Adrenal gland (tissue), 5 donors: ENCODE results near the gene ZNF740.

ENCODE experiments used
- CTCF ChIP-seq, 6 experiments: fragments of 450-650 bp in 4 of 6; fragments of 200-600 bp in 2 of 6; sonication (generic) in 1 of 6; IDR thresholded peaks; 1 replicate in 5 of 6; 2 replicates in 1 of 6; pipeline versions ENCODE4 v1.5.1 to v1.8.0; 2016 to 2021; ENCODE audit warnings: antibody characterized with exemption in 6 of 6, mild to moderate bottlenecking in 2 of 6, moderate library complexity in 1 of 6
- POLR2A ChIP-seq, 2 donors: fragments of 450-650 bp; IDR thresholded peaks; one replicate each; pipeline ENCODE4 v1.6.1; 2017; ENCODE audit warnings: antibody characterized with exemption in 2 of 2, mild to moderate bottlenecking in 2 of 2, moderate library complexity in 1 of 2
- donor health status: DM: no; HTN: no; CAD: no.

DNA sequence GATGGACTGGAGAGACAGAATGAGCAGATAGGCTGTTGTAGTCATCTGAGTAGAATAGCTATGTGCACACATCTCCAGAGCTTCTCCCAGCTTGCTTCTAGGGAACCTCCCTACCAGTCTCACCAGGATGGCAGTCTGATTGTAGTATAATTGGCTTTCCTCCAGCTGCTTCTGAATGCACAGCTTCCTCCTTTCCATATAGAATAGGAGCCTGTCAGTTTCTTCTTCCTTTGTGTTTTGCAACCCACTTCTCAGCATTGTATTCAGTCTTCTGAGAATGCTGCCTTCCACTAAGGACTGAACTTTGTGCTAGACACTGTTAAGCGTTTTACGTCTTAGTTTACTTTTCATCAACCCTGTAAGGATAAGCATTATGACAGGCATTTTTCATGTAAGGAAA lies 2.4 kb downstream of the ZNF740 start:
- TF ChIP-seq CTCF (IDR thresholded peaks at IDR 0.05) (no peak), POLR2A (IDR thresholded peaks at IDR 0.05) (no peak)
